ENCODE data around the gene TACO1.

Gene TACO1

DNA sequence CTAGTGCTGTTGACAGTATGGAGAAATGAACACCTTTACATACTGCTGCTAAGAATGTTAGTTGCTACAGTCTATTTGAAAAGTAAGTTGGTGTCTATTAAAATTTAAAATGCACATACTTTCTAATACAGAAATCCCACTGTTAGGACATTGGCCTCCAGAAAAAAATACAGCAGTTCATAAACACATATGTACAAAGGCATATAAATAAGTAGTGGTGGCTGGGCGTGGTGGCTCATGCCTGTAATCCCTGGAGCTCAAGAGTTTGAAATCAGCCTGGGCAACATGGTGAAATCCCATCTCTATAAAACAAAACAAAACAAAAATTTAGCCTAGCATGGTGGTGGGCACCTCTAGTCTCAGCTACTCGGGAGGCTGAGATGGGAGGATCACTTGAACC, 37.4 kb upstream of the TACO1 start:
- H3K4me3 ChIP-seq (replicated peaks; ENCODE audit: low read depth, low read length): no peak overlapping the region
- TF ChIP-seq, protein P1, sequence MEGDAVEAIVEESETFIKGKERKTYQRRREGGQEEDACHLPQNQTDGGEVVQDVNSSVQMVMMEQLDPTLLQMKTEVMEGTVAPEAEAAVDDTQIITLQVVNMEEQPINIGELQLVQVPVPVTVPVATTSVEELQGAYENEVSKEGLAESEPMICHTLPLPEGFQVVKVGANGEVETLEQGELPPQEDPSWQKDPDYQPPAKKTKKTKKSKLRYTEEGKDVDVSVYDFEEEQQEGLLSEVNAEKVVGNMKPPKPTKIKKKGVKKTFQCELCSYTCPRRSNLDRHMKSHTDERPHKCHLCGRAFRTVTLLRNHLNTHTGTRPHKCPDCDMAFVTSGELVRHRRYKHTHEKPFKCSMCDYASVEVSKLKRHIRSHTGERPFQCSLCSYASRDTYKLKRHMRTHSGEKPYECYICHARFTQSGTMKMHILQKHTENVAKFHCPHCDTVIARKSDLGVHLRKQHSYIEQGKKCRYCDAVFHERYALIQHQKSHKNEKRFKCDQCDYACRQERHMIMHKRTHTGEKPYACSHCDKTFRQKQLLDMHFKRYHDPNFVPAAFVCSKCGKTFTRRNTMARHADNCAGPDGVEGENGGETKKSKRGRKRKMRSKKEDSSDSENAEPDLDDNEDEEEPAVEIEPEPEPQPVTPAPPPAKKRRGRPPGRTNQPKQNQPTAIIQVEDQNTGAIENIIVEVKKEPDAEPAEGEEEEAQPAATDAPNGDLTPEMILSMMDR (IDR thresholded peaks at IDR 0.05; ENCODE audit: low read length, missing control alignments): no peak
- DNase-seq (ENCODE audit: low read depth): no peak

DNA sequence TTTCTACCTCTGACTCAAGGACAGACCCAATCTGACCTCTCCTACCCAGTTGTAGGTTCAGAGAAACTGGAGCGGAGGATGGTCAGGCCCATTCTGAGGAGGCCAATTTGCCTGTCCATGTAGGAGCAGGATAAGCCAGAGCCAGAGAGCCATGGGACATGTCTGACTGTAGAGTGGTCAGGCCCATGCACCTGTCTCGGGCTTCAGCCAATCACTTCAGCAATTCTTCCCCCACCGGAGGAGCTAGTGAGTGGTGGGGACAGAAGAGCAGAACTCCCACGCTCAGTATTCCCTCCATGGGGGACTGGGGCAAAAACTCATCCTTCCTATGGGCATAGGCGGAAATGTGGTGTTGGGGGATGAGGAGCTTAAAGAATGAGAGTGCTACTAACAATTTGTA, 36.1 kb upstream of the TACO1 start:
- TF ChIP-seq, protein P1 (IDR thresholded peaks at IDR 0.05; ENCODE audit: low read length, missing control alignments): no peak
- no peak for DNase-seq (ENCODE audit: low read depth)

DNA sequence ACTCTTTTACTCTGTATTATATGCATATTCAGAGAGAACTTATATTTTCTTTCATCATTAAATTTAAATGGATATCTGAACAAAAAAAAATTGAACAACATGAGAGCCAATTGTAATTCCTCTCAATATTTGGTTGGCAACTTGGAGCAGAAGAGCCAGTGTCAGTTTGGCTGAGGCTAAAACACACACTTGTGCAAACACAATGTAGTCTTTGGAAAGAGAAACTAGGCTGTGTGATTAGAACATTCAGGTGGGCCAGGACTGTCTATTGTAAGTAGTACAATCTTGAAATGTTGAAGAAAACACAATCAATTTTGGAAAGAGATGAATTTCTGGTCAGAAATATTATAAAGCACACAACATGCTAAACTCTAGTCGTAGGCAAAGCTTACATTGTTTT, 33.5 kb upstream of the TACO1 start:
- no peak overlapping the region for H3K4me3 ChIP-seq (replicated peaks; ENCODE audit: low read depth, low read length)
- DNase-seq (ENCODE audit: low read depth): no peak
- TF ChIP-seq, protein P1 (IDR thresholded peaks at IDR 0.05; ENCODE audit: low read length, missing control alignments): no peak

More for the DNA sequence above, 36.1 kb upstream of the TACO1 start:
- H3K4me3 ChIP-seq (replicated peaks; ENCODE audit: low read depth, low read length): no peak overlapping the region

DNA sequence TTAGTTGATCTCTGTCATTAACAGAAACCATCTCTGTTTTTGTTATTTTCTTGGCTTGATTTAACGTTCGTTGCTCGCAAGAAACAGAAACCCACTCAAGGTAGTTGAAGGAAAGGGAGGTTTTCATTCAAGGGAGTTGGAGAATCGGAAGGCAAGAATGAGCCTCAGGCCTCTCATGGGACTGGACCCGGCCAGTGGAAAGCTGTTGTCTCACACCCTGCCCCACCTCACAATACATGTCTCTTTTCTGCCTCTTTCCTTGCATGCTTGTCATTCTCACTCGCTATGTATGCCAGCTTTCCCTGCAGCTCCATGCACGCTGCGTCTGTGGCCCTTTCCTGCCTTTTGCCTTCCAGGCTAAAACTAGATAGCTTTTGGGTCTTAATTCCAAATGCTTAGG, 32.1 kb upstream of the TACO1 start:
- TF ChIP-seq, protein P1 (IDR thresholded peaks at IDR 0.05; ENCODE audit: low read length, missing control alignments): no peak
- DNase-seq (ENCODE audit: low read depth): no peak
- no peak overlapping the region for H3K4me3 ChIP-seq (replicated peaks; ENCODE audit: low read depth, low read length)

DNA sequence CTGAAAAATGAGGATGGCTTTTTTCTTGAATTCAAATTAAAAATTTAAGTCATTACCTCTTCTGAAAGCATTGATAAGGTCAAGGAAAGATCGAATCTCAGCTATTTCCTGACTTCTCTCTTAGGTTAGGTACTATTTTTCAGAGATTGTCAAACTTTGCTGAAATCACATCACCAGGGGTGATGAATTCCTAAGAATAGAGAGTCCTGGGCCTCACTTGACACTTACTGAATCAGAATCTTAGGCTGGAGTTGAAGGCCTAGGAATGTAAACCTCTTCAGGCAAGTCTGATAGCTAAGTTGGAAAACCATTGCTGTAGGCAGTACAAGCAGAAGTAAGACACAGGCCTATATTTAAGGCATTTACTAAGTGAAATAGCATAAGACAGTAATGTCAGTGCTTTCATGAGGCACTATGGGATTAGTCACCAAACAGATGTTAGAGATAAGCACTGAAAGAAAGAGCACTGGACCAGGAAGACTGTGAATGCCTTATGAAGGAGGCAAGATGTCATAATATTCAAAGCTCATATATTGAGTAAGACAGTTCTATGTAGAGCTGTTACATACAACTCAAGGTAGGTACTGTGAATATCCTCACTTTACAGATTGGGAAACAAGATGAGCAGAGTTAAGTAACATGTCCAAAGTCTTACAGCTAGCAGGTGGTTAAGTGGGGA, 28.9 kb upstream of the TACO1 start:
- TF ChIP-seq, protein P1 (IDR thresholded peaks at IDR 0.05; ENCODE audit: low read length, missing control alignments): no peak
- peak; percentile 76 for DNase-seq (ENCODE audit: low read depth)
- no peak overlapping the region for H3K4me3 ChIP-seq (replicated peaks; ENCODE audit: low read depth, low read length)

DNA sequence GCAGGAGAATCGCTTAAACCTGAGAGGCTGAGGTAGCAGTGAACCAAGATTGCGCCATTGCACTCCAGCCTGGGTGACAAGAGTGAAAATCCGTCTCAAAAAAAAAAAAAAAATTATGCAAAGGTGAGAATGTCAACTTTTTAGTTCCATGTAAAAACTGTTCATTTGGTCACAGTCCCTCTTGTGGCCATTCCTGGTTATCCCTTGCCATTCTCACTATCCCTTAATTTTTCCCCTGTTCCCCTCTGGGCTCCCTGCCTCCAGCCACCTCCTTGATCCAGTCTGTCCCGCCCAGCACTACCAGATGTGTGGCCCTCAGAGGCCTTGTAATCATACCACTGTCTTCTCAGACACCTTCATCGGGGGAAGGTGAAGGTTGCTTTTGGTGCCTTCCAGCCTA, 27.1 kb upstream of the TACO1 start:
- peak; percentile 4 for DNase-seq (ENCODE audit: low read depth)
- H3K4me3 ChIP-seq (replicated peaks; ENCODE audit: low read depth, low read length): no peak overlapping the region
- TF ChIP-seq, protein P1 (IDR thresholded peaks at IDR 0.05; ENCODE audit: low read length, missing control alignments): peak; percentile 34

Measured in fibroblast of pulmonary artery (primary cell).